ENCODE measurements around the gene AFF3. TPM values are rescaled to one million over a fixed set of nuclear protein-coding genes. Genes with fewer than 3 reads are reported as not detected.

AFF3 gene
- total RNA-seq, 2 donors from 2014 or later = 4.7 to 10.6 TPM

- DNase-seq = no peak
- no peak for ATAC-seq
- intact Hi-C loops (cut with DNase I, micrococcal nuclease) = no loop called here
Measured at GRCh38 chr2:99728166-99728565, 414.2 kb downstream of the AFF3 start.

GRCh38 chr2:99727199-99727598 lies 415.2 kb downstream of the AFF3 start:
- ATAC-seq (no peak), DNase-seq (no peak)
- intact Hi-C loops (cut with DNase I, micrococcal nuclease) = no loop called here

GRCh38 chr2:99726691-99727090 lies 415.7 kb downstream of the AFF3 start:
- ATAC-seq (no peak), DNase-seq (no peak)
- intact Hi-C loops (cut with DNase I, micrococcal nuclease) = no loop called here

GRCh38 chr2:99725820-99726219 lies 416.6 kb downstream of the AFF3 start:
- DNase-seq (no peak), ATAC-seq (no peak)
- intact Hi-C loops (cut with DNase I, micrococcal nuclease) = no loop called here

GRCh38 chr2:99722476-99722875 lies 419.9 kb downstream of the AFF3 start:
- no peak for ATAC-seq
- intact Hi-C loops (cut with DNase I, micrococcal nuclease) = no loop called here

GRCh38 chr2:99719102-99719501 lies 423.3 kb downstream of the AFF3 start:
- intact Hi-C loops (cut with DNase I, micrococcal nuclease) = no loop called here
- DNase-seq = no peak
- no peak for ATAC-seq

More at GRCh38 chr2:99722476-99722875, 419.9 kb downstream of the AFF3 start:
- no peak for DNase-seq

GRCh38 chr2:99715956-99716355 lies 426.4 kb downstream of the AFF3 start:
- no peak for ATAC-seq
- no peak for DNase-seq
- intact Hi-C loops (cut with DNase I, micrococcal nuclease) = no loop called here

- intact Hi-C loops (cut with DNase I, micrococcal nuclease) = no loop called here
- ATAC-seq = no peak
Measured at GRCh38 chr2:99714349-99714748, 428.0 kb downstream of the AFF3 start.

GRCh38 chr2:99711144-99711543 lies 431.2 kb downstream of the AFF3 start:
- DNase-seq = no peak
- no peak for ATAC-seq
- intact Hi-C loops (cut with DNase I, micrococcal nuclease) = no loop called here

More at GRCh38 chr2:99714349-99714748, 428.0 kb downstream of the AFF3 start:
- DNase-seq = no peak

GRCh38 chr2:99710721-99711120 lies 431.7 kb downstream of the AFF3 start:
- no peak for ATAC-seq
- no peak for DNase-seq
- intact Hi-C loops (cut with DNase I, micrococcal nuclease) = no loop called here

GRCh38 chr2:99709229-99709628 lies 433.2 kb downstream of the AFF3 start:
- no peak for DNase-seq
- ATAC-seq = no peak
- intact Hi-C loops (cut with DNase I, micrococcal nuclease) = no loop called here

- ATAC-seq (no peak), DNase-seq (no peak)
- intact Hi-C loops (cut with DNase I, micrococcal nuclease) = no loop called here
Measured at GRCh38 chr2:99708231-99708630, 434.2 kb downstream of the AFF3 start.

GRCh38 chr2:99707592-99707991 lies 434.8 kb downstream of the AFF3 start:
- no peak for ATAC-seq
- intact Hi-C loops (cut with DNase I, micrococcal nuclease) = no loop called here

GRCh38 chr2:99706735-99707134 lies 435.7 kb downstream of the AFF3 start:
- intact Hi-C loops (cut with DNase I, micrococcal nuclease) = no loop called here
- ATAC-seq (no peak), DNase-seq (no peak)

More at GRCh38 chr2:99707592-99707991, 434.8 kb downstream of the AFF3 start:
- no peak for DNase-seq

GRCh38 chr2:99701503-99701902 lies 440.9 kb downstream of the AFF3 start:
- no peak for ATAC-seq
- intact Hi-C loops (cut with DNase I, micrococcal nuclease) = no loop called here
- no peak for DNase-seq

GRCh38 chr2:99700482-99701398 lies 441.6 kb downstream of the AFF3 start:
- DNase-seq = no peak
- intact Hi-C loops (cut with DNase I, micrococcal nuclease) = no loop called here

GRCh38 chr2:99698896-99699295 lies 443.5 kb downstream of the AFF3 start:
- ATAC-seq = no peak
- DNase-seq = no peak
- intact Hi-C loops (cut with DNase I, micrococcal nuclease) = no loop called here

More at GRCh38 chr2:99700482-99701398, 441.6 kb downstream of the AFF3 start:
- ATAC-seq = no peak

- DNase-seq = no peak
- no peak for ATAC-seq
- intact Hi-C loops (cut with DNase I, micrococcal nuclease) = no loop called here
Measured at GRCh38 chr2:99697811-99698568, 444.4 kb downstream of the AFF3 start.

GRCh38 chr2:99695944-99696253 lies 446.5 kb downstream of the AFF3 start:
- intact Hi-C loops (cut with DNase I, micrococcal nuclease) = no loop called here
- no peak for DNase-seq
- no peak for ATAC-seq

All from left colon (tissue), 2 donors.